ENCODE results near the gene PIM1. TPM values are rescaled to one million over a fixed set of nuclear protein-coding genes. Genes with fewer than 3 reads are reported as not detected.
"Not testable (repeated sequence)": the region's sequence is repeated elsewhere in the genome, so short reads cannot be mapped to it uniquely, and the experiment has no call there.

The PIM1 gene
- total RNA-seq, 1 donor from 2014 or later: 15.1 TPM

DNA sequence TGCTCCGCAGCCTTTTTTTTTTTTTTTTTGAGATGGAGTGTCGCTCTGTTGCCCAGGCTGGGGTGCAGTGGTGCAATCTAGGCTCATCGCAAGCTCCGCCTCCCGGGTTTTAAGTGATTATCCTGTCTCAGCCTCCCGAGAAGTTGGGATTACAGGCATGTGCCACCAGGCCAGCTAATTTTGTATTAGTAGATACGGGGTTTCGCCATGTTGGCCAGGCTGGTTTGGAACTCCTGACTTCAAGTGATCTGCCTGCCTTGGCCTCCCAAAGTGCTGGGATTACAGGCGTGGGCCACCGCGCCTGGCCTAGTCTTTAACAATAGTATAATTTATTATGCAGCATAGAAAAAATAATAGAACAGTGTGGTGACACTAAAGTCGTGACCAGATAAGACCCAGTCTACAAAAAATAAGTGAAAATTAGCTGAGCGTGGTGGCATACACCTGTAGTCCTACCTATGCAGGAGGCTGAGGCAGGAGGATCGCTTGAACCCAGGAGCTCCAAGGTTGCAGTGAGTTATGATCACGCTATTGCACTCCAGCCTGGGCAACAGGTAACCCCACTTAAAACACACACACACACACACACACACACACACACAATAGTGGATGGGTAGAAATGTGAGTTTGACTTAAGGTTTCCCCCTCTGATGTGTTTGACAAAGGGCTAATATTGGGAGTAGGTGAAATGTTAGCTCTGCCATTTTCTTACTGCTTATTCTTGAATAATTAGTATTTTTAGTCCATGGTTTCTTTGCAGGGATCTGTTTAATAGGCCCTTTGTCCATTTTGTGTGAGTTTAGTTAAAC lies 6.5 kb downstream of the PIM1 start:
- TF ChIP-seq, protein P1, sequence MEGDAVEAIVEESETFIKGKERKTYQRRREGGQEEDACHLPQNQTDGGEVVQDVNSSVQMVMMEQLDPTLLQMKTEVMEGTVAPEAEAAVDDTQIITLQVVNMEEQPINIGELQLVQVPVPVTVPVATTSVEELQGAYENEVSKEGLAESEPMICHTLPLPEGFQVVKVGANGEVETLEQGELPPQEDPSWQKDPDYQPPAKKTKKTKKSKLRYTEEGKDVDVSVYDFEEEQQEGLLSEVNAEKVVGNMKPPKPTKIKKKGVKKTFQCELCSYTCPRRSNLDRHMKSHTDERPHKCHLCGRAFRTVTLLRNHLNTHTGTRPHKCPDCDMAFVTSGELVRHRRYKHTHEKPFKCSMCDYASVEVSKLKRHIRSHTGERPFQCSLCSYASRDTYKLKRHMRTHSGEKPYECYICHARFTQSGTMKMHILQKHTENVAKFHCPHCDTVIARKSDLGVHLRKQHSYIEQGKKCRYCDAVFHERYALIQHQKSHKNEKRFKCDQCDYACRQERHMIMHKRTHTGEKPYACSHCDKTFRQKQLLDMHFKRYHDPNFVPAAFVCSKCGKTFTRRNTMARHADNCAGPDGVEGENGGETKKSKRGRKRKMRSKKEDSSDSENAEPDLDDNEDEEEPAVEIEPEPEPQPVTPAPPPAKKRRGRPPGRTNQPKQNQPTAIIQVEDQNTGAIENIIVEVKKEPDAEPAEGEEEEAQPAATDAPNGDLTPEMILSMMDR (IDR thresholded peaks at IDR 0.05): no peak
- H3K9me3 Mint-ChIP-seq (ENCODE audit: low read depth): no peaks in the 10 kb centered on the region
- H3K4me3 Mint-ChIP-seq (ENCODE audit: unreplicated experiment): no peak overlapping the region
- H3K27me3 Mint-ChIP-seq (ENCODE audit: low read depth): no peaks in the 10 kb centered on the region
- H3K36me3 Mint-ChIP-seq (ENCODE audit: low read depth): peaks cover 20% of the 10 kb centered on the region
- H3K27ac Mint-ChIP-seq (ENCODE audit: unreplicated experiment): no peak overlapping the region
- no peak for DNase-seq (ENCODE audit: low spot score)
- H3K4me1 Mint-ChIP-seq (ENCODE audit: low read depth): peaks cover 21% of the 10 kb centered on the region

DNA sequence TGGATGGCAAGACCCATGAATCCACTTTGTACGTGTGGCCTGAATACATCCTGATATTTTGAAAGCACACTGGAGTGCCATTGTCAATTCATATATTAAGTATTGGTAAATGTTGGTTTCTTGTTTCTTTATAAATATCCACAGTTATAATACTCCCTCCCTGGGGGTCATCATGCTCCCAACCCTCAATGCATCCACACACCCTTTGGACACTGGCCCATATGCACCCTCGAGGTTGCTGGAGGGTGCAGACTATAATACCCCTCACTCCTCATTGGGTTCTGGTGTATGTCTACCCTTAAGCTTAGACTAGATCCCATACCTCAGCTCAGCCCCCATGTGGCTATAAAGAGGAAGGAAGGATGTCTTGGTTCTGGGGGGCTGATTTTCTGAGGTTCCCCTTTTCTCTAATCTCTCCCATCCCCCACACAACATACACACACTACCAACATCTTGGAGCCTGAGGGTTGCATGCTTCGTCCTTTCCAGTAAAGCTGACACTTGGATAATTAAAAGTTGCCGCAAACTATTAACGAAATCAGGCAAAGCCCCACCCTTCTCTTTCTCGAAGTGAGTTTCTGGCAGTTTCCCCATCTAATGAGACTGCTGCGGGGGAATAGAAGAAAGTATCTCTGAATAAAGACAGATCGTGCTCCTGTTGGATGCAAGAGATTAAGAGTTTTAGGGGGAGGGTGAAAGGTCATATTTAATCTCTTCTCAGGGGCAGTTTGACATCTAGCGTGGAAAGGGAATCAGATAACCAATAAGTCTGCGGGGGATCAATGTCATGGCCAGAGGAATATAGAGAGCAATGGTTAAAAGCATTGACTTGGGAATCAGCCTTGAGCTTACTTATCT lies 7.4 kb downstream of the PIM1 start:
- H3K4me1 Mint-ChIP-seq (ENCODE audit: low read depth): peaks cover 12% of the 10 kb centered on the region
- TF ChIP-seq, protein P1 (IDR thresholded peaks at IDR 0.05): no peak
- no peak overlapping the region for H3K4me3 Mint-ChIP-seq (ENCODE audit: unreplicated experiment)
- H3K36me3 Mint-ChIP-seq (ENCODE audit: low read depth): peaks cover 20% of the 10 kb centered on the region
- no peak overlapping the region for H3K27ac Mint-ChIP-seq (ENCODE audit: unreplicated experiment)
- no peaks in the 10 kb centered on the region for H3K9me3 Mint-ChIP-seq (ENCODE audit: low read depth)
- H3K27me3 Mint-ChIP-seq (ENCODE audit: low read depth): no peaks in the 10 kb centered on the region
- no peak for DNase-seq (ENCODE audit: low spot score)

DNA sequence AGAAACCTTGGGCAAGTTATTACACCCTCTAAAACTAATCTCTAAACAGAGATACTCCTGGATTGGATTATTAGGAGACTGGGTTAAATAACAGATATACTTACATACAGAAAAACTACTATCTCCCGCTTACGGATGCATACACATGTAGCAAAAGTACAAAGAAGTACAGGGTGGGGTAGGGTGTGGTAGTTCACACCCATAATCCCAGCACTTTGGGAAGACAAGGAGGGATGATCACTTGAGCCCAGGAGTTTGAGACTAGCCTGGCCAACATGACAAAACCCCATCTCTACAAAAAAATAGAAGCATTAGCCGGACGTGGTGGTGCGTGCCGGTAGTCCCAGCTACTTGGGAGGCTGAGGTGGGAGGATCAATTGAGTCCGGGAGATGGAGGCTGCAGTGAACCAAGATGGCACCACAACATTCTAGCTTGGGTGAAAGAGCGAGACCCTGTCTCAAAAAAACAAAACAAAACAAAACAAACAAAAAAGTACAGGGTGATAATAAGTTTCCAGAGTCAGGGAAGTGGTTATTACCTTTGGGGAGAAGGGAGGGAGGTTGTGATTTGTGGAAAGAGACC lies 8.1 kb downstream of the PIM1 start:
- TF ChIP-seq, protein P1 (IDR thresholded peaks at IDR 0.05): no peak
- Mint-ChIP-seq H3K9me3 (ENCODE audit: low read depth) (no peaks in the 10 kb centered on the region), H3K27me3 (ENCODE audit: low read depth) (no peaks in the 10 kb centered on the region), H3K4me1 (ENCODE audit: low read depth) (peaks cover 7% of the 10 kb centered on the region), H3K27ac (ENCODE audit: unreplicated experiment) (no peak overlapping the region), H3K4me3 (ENCODE audit: unreplicated experiment) (no peak overlapping the region), H3K36me3 (ENCODE audit: low read depth) (peaks cover 20% of the 10 kb centered on the region)
- no peak for DNase-seq (ENCODE audit: low spot score)

DNA sequence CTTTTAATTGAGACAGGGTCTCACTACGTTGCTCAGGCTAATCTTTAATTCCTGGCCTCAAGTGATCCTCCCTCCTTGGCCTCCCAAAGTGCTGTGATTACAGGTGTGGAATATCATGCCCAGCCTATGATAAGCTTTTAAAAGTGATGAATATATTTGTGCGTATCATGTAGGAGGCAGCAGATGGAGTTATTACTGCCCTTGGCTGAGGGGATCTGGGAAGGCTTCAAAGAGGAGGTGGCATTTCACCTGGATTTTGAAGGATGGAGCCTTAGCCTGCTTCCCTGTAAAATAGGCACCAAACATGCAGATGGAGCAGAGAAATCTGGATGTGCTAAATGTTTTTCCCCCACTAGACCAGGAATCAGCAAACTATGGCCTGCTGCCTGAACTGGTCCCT lies 10.1 kb downstream of the PIM1 start:
- no peaks in the 10 kb centered on the region for H3K9me3 Mint-ChIP-seq (ENCODE audit: low read depth)
- H3K36me3 Mint-ChIP-seq (ENCODE audit: low read depth): peaks cover under 1% of the 10 kb centered on the region
- no peaks in the 10 kb centered on the region for H3K27me3 Mint-ChIP-seq (ENCODE audit: low read depth)
- H3K27ac Mint-ChIP-seq (ENCODE audit: unreplicated experiment): no peak overlapping the region
- no peak overlapping the region for H3K4me3 Mint-ChIP-seq (ENCODE audit: unreplicated experiment)
- TF ChIP-seq, protein P1 (IDR thresholded peaks at IDR 0.05): no peak
- no peaks in the 10 kb centered on the region for H3K4me1 Mint-ChIP-seq (ENCODE audit: low read depth)
- DNase-seq (ENCODE audit: low spot score): no peak

DNA sequence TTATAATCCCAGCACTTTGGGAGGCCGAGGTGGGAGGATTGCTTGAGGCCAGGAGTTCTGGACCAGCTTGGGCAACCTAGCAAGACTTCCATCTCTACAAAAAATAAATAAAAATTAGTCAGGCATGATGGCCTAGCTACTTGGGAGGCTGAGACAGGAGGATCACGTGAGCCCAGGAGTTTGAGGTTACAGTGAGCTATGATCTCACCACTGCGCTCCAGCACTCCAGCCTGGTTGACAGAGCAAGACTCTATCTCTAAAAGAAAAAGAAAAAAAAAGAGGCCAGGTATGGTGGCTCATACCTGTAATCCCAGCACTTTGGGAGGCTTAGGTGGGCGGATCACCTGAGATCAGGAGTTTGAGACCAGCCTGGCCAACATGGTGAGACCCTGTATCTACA lies 10.7 kb downstream of the PIM1 start:
- not testable (repeated sequence) for H3K27ac Mint-ChIP-seq (ENCODE audit: unreplicated experiment); H3K36me3 Mint-ChIP-seq (ENCODE audit: low read depth); H3K9me3 Mint-ChIP-seq (ENCODE audit: low read depth); H3K4me3 Mint-ChIP-seq (ENCODE audit: unreplicated experiment); H3K4me1 Mint-ChIP-seq (ENCODE audit: low read depth); H3K27me3 Mint-ChIP-seq (ENCODE audit: low read depth); DNase-seq (ENCODE audit: low spot score)

All from chondrocyte (in vitro differentiated cells).